HepG2 (cell line): ENCODE results near the gene VASN. TPM values are rescaled to one million over a fixed set of nuclear protein-coding genes. Genes with fewer than 3 reads are reported as not detected.

Source experiments
- ATAC-seq: fragments of 200-7000 bp; cut with Tn5 transposase; 3 replicates; pipeline ENCODE4 v1.9.1; 2020; ENCODE audit warnings: mild to moderate bottlenecking, moderate library complexity
- BruUV-seq: library from RNA; stranded (reverse); fragments of 400-500 nt; replicated peaks from 2 replicates; lab custom pipeline; 2021; lab: Mats Ljungman, UMichigan
- CTCF ChIA-PET: fragments of 300-600 bp; formaldehyde crosslinking; extraction: SDS; loops from one replicate; lab custom pipeline; 2021; ENCODE audit warnings: low total read pairs, inconsistent platforms, low intra/inter-chr PET ratio; lab: Yijun Ruan, JAX
- POLR2A ChIA-PET: fragments of 350-600 bp; sonication (Branson Sonifier 250); formaldehyde crosslinking; loops from one replicate; lab custom pipeline; 2020; ENCODE audit warnings: antibody characterized with exemption, inconsistent platforms; lab: Yijun Ruan, JAX
- DNase-seq: peaks from one replicate; pipeline ENCODE4 v3.0.0-alpha.2; 2015; ENCODE audit warnings: low spot score
- FAIRE-seq: peaks from 3 replicates; lab custom pipeline; 2011; peaks lifted over from hg19 to GRCh38; lab: Jason Lieb, UNC
- H2AFZ ChIP-seq: one replicate; pipeline ENCODE4 v1.6.1; 2011; ENCODE audit warnings: low read length, inconsistent platforms
- H3K27ac ChIP-seq: fragments of 300-600 bp; 3 replicates; pipeline ENCODE4 v1.8.0; 2011; ENCODE audit warnings: mixed run types, mild to moderate bottlenecking, mixed read lengths, low read length, inconsistent platforms; ENCODE audit not compliant: insufficient read depth; ENCODE audit errors: extremely low read length
- H3K27me3 ChIP-seq, 2 experiments: fragments of 200-600 bp in 1 of 2; 2 replicates in 1 of 2; 3 replicates in 1 of 2; pipeline versions ENCODE4 v1.6.0 to v1.8.0; 2011; ENCODE audit warnings: low read length in 2 of 2, mild to moderate bottlenecking in 2 of 2, moderate library complexity in 2 of 2, inconsistent platforms in 1 of 2; ENCODE audit not compliant: insufficient read depth in 2 of 2, control insufficient read depth in 1 of 2
- H3K36me3 ChIP-seq, 2 experiments: fragments of 200-600 bp in 1 of 2; replicated peaks in 1 of 2; 2 replicates in 1 of 2; 3 replicates in 1 of 2; pipeline versions ENCODE4 v1.5.1 to v1.8.0; 2011; ENCODE audit warnings: low read length in 2 of 2, inconsistent platforms in 1 of 2; ENCODE audit not compliant: insufficient read depth in 2 of 2, control insufficient read depth in 1 of 2
- H3K4me1 ChIP-seq: 2 replicates; pipeline ENCODE4 v1.5.1; 2012; ENCODE audit warnings: low read length, inconsistent platforms; ENCODE audit not compliant: insufficient read depth
- H3K4me2 ChIP-seq: 2 replicates; pipeline ENCODE4 v1.6.0; 2011; ENCODE audit warnings: low read depth, low read length, inconsistent platforms
- H3K4me3 ChIP-seq, 3 experiments: fragments of 200-600 bp in 1 of 3; sonication (generic), shearing (Covaris generic) in 1 of 3; replicated peaks in 1 of 3; 2 replicates each; pipeline ENCODE4 v1.5.1; 2011 to 2016; ENCODE audit warnings: low read length in 3 of 3, inconsistent platforms in 2 of 3, low read depth in 2 of 3, mild to moderate bottlenecking in 2 of 3, control low read depth in 1 of 3, mixed read lengths in 1 of 3; ENCODE audit not compliant: insufficient read depth in 1 of 3
- H3K79me2 ChIP-seq: one replicate; pipeline ENCODE4 v1.6.1; 2011; ENCODE audit warnings: low read length, inconsistent platforms; ENCODE audit not compliant: insufficient read depth
- H3K9ac ChIP-seq: 2 replicates; pipeline ENCODE4 v1.6.0; 2011; ENCODE audit warnings: mild to moderate bottlenecking, low read depth, low read length, inconsistent platforms; ENCODE audit not compliant: insufficient read depth
- H3K9me3 ChIP-seq: 2 replicates; pipeline ENCODE4 v1.5.1; 2012; ENCODE audit warnings: mild to moderate bottlenecking, low read length
- H4K20me1 ChIP-seq: 2 replicates; pipeline ENCODE4 v1.6.0; 2011; ENCODE audit warnings: inconsistent platforms, mild to moderate bottlenecking, low read length, moderate library complexity; ENCODE audit not compliant: insufficient read depth
- BRD4 ChIP-seq: sonication (generic); formaldehyde crosslinking; IDR thresholded peaks from 2 replicates; pipeline ENCODE4 v1.4.0; 2020; ENCODE audit warnings: missing genetic modification reagents
- ELF3 ChIP-seq: IDR thresholded peaks from 2 replicates; pipeline ENCODE4 v1.6.1; 2016; ENCODE audit warnings: missing genetic modification reagents, missing compliant biosample characterization
- FOXA3 ChIP-seq: IDR thresholded peaks from 2 replicates; pipeline ENCODE4 v1.6.1; 2016; ENCODE audit warnings: missing genetic modification reagents, missing compliant biosample characterization
- HDAC2 ChIP-seq: sonication (generic); formaldehyde crosslinking; IDR thresholded peaks from 2 replicates; pipeline ENCODE4 v1.4.0; 2020; ENCODE audit warnings: missing genetic modification reagents
- HOXA3 ChIP-seq: sonication (generic); formaldehyde crosslinking; IDR thresholded peaks from 2 replicates; pipeline ENCODE4 v1.5.0; 2020; ENCODE audit warnings: missing genetic modification reagents
- NONO ChIP-seq, 2 experiments: fragments of 450-650 bp in 1 of 2; sonication (generic) in 1 of 2; formaldehyde crosslinking in 1 of 2; IDR thresholded peaks in 1 of 2; conservative IDR thresholded peaks in 1 of 2; 2 replicates each; pipeline versions ENCODE4 v1.6.1 to v1.8.0; 2017 to 2022; ENCODE audit warnings: mild to moderate bottlenecking in 1 of 2, missing genetic modification reagents in 1 of 2, moderate library complexity in 1 of 2
- POLR2AphosphoS2 ChIP-seq: IDR thresholded peaks from 2 replicates; pipeline ENCODE4 v1.6.1; 2011; ENCODE audit warnings: low read depth, low read length, improper control_type of control experiment
- PREB ChIP-seq: sonication (generic); formaldehyde crosslinking; IDR thresholded peaks from 2 replicates; pipeline ENCODE4 v1.4.0; 2020; ENCODE audit warnings: missing genetic modification reagents
- RXRA ChIP-seq: sonication (generic); formaldehyde crosslinking; IDR thresholded peaks from 2 replicates; pipeline ENCODE4 v1.5.1; 2020; ENCODE audit warnings: missing genetic modification reagents
- SPEN ChIP-seq: sonication (generic); formaldehyde crosslinking; IDR thresholded peaks from 2 replicates; pipeline ENCODE4 v1.5.1; 2020; ENCODE audit warnings: low read depth, mild to moderate bottlenecking, missing genetic modification reagents
- STAT5B ChIP-seq: sonication (generic); formaldehyde crosslinking; IDR thresholded peaks from 2 replicates; pipeline ENCODE4 v1.4.0; 2020; ENCODE audit warnings: missing genetic modification reagents
- ZFX ChIP-seq: sonication (generic); formaldehyde crosslinking; IDR thresholded peaks from 2 replicates; pipeline ENCODE4 v1.4.0; 2020; ENCODE audit warnings: mild to moderate bottlenecking, low read depth, missing genetic modification reagents, moderate library complexity
- ZMYM2 ChIP-seq: sonication (generic); formaldehyde crosslinking; IDR thresholded peaks from 2 replicates; pipeline ENCODE4 v1.8.0; 2022; ENCODE audit warnings: mild to moderate bottlenecking, missing genetic modification reagents
- ZMYM3 ChIP-seq: sonication (generic); formaldehyde crosslinking; IDR thresholded peaks from 2 replicates; pipeline ENCODE4 v1.5.1; 2020; ENCODE audit warnings: mild to moderate bottlenecking, missing genetic modification reagents
- ZNF253 ChIP-seq: sonication (generic); formaldehyde crosslinking; IDR thresholded peaks from 2 replicates; pipeline ENCODE4 v1.8.0; 2022; ENCODE audit warnings: mild to moderate bottlenecking, missing genetic modification reagents, borderline replicate concordance
- ZNF263 ChIP-seq: sonication (generic); formaldehyde crosslinking; IDR thresholded peaks from 2 replicates; pipeline ENCODE4 v1.4.0; 2020; ENCODE audit warnings: missing genetic modification reagents
- ZNF441 ChIP-seq: sonication (generic); formaldehyde crosslinking; IDR thresholded peaks from 2 replicates; pipeline ENCODE4 v1.7.0; 2021; ENCODE audit warnings: missing genetic modification reagents, borderline replicate concordance
- ZNF674 ChIP-seq: sonication (generic); formaldehyde crosslinking; IDR thresholded peaks from 2 replicates; pipeline ENCODE4 v1.5.0; 2020; ENCODE audit warnings: low read depth, mild to moderate bottlenecking, missing genetic modification reagents
- ZNF704 ChIP-seq: sonication (generic); formaldehyde crosslinking; IDR thresholded peaks from 2 replicates; pipeline ENCODE4 v1.8.1; 2023; ENCODE audit warnings: mild to moderate bottlenecking, inconsistent platforms, moderate library complexity, missing genetic modification reagents, borderline replicate concordance
- ZNF747 ChIP-seq: sonication (generic); formaldehyde crosslinking; IDR thresholded peaks from 2 replicates; pipeline ENCODE4 v1.8.1; 2023; ENCODE audit warnings: missing genetic modification reagents, mild to moderate bottlenecking, borderline replicate concordance
- WGBS: methylation state at CpG from one replicate; pipeline ENCODE4 v1.1.6; 2017; ENCODE audit warnings: low lambda C conversion rate; 5-methylcytosine and 5-hydroxymethylcytosine counted together
- in situ Hi-C: cut with HindIII; loops from 2 replicates; pipeline ENCODE4 v1.10.0; 2017; ENCODE audit warnings: low pct_unique_long_range_greater_than_20kb; ENCODE audit not compliant: extremely low pct_ligation_motif_present
- intact Hi-C: fragments of 100-400 bp; cut with micrococcal nuclease; formaldehyde crosslinking; loops from one replicate; pipeline ENCODE4 v1.10.0; 2022; ENCODE audit not compliant: unreplicated experiment
- polyA plus RNA-seq, 8 experiments: library from polyadenylated mRNA; depleted of rRNA in 3 of 8; stranded (reverse) in 7 of 8; unstranded in 1 of 8; fragments of >200 nt; fragmentation: Illumina TruSeq in 4 of 8; extraction: Trizol in 4 of 8; gene quantifications; 2 replicates each; pipeline versions ENCODE4 v1.2.1 to v1.2.3, GENCODE V29; 2011 to 2016; ENCODE audit warnings: low read depth in 4 of 8, missing spikeins in 1 of 8, mixed read lengths in 1 of 8; ENCODE audit not compliant: insufficient read depth in 1 of 8
- total RNA-seq, 5 experiments: library from RNA; depleted of rRNA; stranded (reverse); fragments of >200 nt; fragmentation: Illumina TruSeq; extraction: Trizol; gene quantifications; 2 replicates each; pipeline ENCODE4 v1.2.3, GENCODE V29; 2016; ENCODE audit warnings: low read depth in 1 of 5

VASN gene
- total and polyA plus RNA-seq, 2 of the 13 experiments (the other 11 are each of a cell fraction or from before 2014, with no cell fraction given): 8.4 to 18.2 TPM

- TF ChIP-seq RXRA (CRISPR knock-in tag) (peak; percentile 26; the same call in 1 of the 2 replicates), ZMYM3 (CRISPR knock-in tag) (peak; percentile 69), BRD4 (CRISPR knock-in tag) (0 out of 2 replicates have a peak, but pooled peaks have one; percentile 38), ZMYM2 (CRISPR knock-in tag) (peak; percentile 81; the same call in 1 of the 2 replicates), ZNF263 (CRISPR knock-in tag) (no peak), ZNF747 (CRISPR knock-in tag) (0 out of 2 replicates have a peak, but pooled peaks have one; percentile 33)
Measured at GRCh38 chr16:4350365-4350786, 21.3 kb upstream of the VASN start (continued).

- peak within 1 kb of the TSS; percentile 92 to 100 (median 100) for H3K4me3 ChIP-seq
- FAIRE-seq (peak; percentile 72), ATAC-seq (peak; percentile 83), DNase-seq (peak; percentile 89)
- ChIA-PET POLR2A (interaction anchor here (0.7 to 4.4 kb wide), 18 partner anchors 10 to 1291 kb away, joined by 3 to 36 read pairs (median 4); partner anchors contain the start of genes TFAP4 and VASN), CTCF (no interaction called here)
- H2AFZ ChIP-seq: peak within 1 kb of the TSS; percentile 29
- peaks cover 66% of the 10 kb centered on the region for H3K4me1 ChIP-seq
- BruUV-seq: TSS peak; percentile 67
- H3K9me3 ChIP-seq: no peaks in the 10 kb centered on the region
- H3K79me2 ChIP-seq: peaks cover 40% of the 10 kb centered on the region
- in situ Hi-C loops (loop anchor here (5.0 kb wide), 1 partner anchor 36 kb away; no protein-coding TSS in a partner anchor), intact Hi-C loops (no loop called here)
- H4K20me1 ChIP-seq: peaks cover 12% of the 10 kb centered on the region
- no peaks in the 10 kb centered on the region; a peak in 2 of 5 replicates for H3K27me3 ChIP-seq
- H3K9ac ChIP-seq: peak within 1 kb of the TSS; percentile 98
- H3K4me2 ChIP-seq: peak within 1 kb of the TSS; percentile 86
- peak within 1 kb of the TSS; percentile 89 for H3K27ac ChIP-seq
- WGBS: 2% methylated on average over 18 of the region's 81 CpGs
- H3K36me3 ChIP-seq: no peaks in the 10 kb centered on the region
- TF ChIP-seq ZNF253 (CRISPR knock-in tag) (0 out of 2 replicates have a peak, but pooled peaks have one; percentile 72), FOXA3 (peak; percentile 38), NONO (IDR thresholded peaks at IDR 0.05) (no peak), NONO (CRISPR knock-in tag; conservative IDR thresholded peaks at IDR 0.05) (peak; percentile 27; the same call in 1 of the 2 replicates), POLR2AphosphoS2 (no peak), HDAC2 (CRISPR knock-in tag) (peak; percentile 26; the same call in 1 of the 2 replicates), STAT5B (0 out of 2 replicates have a peak, but pooled peaks have one; percentile 15), ELF3 (CRISPR knock-in tag) (peak; percentile 50; the same call in 1 of the 2 replicates), ZFX (CRISPR knock-in tag) (peak; percentile 71; the same call in 1 of the 2 replicates), SPEN (CRISPR knock-in tag) (0 out of 2 replicates have a peak, but pooled peaks have one; percentile 12), PREB (CRISPR knock-in tag) (no peak), ZNF441 (CRISPR knock-in tag) (no peak), ZNF674 (CRISPR knock-in tag) (no peak), HOXA3 (CRISPR knock-in tag) (peak; percentile 18; the same call in 1 of the 2 replicates), ZNF704 (no peak)
Measured at GRCh38 chr16:4350787-4351659, 20.6 kb upstream of the VASN start, which contains the start of gene PAM16. Gene PAM16 (minus strand): TSS chr16:4351321. CDS start chr16:4351234, 87 bp downstream.
